ENCODE measurements around the gene MAGI2. TPM values are rescaled to one million over a fixed set of nuclear protein-coding genes. Genes with fewer than 3 reads are reported as not detected.

MAGI2 gene
- total RNA-seq, 1 experiment from 2014 or later = 14.3 TPM

DNA sequence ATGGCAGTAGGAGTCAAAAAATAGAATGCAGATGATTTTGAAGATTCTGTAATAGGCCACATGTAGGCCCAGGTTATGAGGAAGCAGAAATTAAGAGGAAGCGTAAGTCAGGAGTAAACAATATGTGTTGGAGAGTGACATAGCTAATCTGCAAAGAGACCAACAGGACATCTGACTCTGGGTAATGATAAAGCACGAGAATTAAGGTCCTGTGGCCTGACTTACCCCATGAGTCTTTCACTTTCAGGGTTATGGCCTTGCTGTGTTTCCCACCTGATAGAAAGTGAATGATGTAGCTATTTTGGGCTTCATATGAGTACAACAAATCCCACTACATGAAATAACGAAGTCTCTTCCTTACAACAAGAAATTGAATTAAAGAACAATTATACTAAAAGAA is 393.0 kb downstream of the MAGI2 start:
- DNase-seq = no peak
- no CpG with 5 or more reads among the region's 3 CpGs for WGBS (ENCODE audit: extremely low coverage, insufficient read length, low lambda C conversion rate)
- no peaks in the 10 kb centered on the region for H3K79me2 ChIP-seq (ENCODE audit: insufficient read depth, low read length)

More for the DNA sequence above, 393.0 kb downstream of the MAGI2 start:
- Histone ChIP-seq H2AK5ac (ENCODE audit: insufficient read length, low read length) (no peak overlapping the region), H3K4ac (ENCODE audit: low read depth, low read length) (no peak overlapping the region), H3K4me2 (ENCODE audit: insufficient read depth, insufficient read length, low read length) (no peak overlapping the region), H2BK20ac (ENCODE audit: low read depth, low read length, poor library complexity, severe bottlenecking) (no peak overlapping the region), H3K9ac (ENCODE audit: extremely low read depth, insufficient read length, low read length) (no peak overlapping the region), H4K8ac (replicated peaks; ENCODE audit: insufficient read length, low read depth, low read length) (no peak overlapping the region), H3K4me1 (ENCODE audit: insufficient read depth, low read length) (no peaks in the 10 kb centered on the region), H3K18ac (ENCODE audit: insufficient read length, low read depth, low read length) (no peak overlapping the region), H2BK15ac (ENCODE audit: low read depth, low read length) (no peak overlapping the region), H4K5ac (ENCODE audit: insufficient read length, low read depth, low read length) (no peak overlapping the region), H3K14ac (ENCODE audit: insufficient read depth, low read length) (no peak overlapping the region), H4K91ac (ENCODE audit: insufficient read length, low read depth, low read length) (no peak overlapping the region), H2AFZ (ENCODE audit: low read length) (no peak overlapping the region), H3K23me2 (ENCODE audit: insufficient read length, low read depth, low read length, poor library complexity, severe bottlenecking) (no peaks in the 10 kb centered on the region), H3K56ac (ENCODE audit: insufficient read length, low read depth, low read length) (no peak overlapping the region), H3K79me1 (ENCODE audit: insufficient read depth, low read depth, low read length, poor library complexity, severe bottlenecking) (no peaks in the 10 kb centered on the region), H3K27ac (ENCODE audit: insufficient read length, low read depth, low read length) (no peak overlapping the region), H2BK12ac (ENCODE audit: insufficient read length, low read depth, low read length) (no peak overlapping the region), H2BK5ac (ENCODE audit: insufficient read length, low read length) (no peak overlapping the region), H4K20me1 (ENCODE audit: control insufficient read depth, insufficient read depth, insufficient read length) (no peaks in the 10 kb centered on the region), H3K9me3 (ENCODE audit: control insufficient read depth, low read depth, low read length) (no peaks in the 10 kb centered on the region), H3K23ac (ENCODE audit: insufficient read length, low read depth, low read length) (no peak overlapping the region), H2BK120ac (ENCODE audit: low read depth, low read length, poor library complexity, severe bottlenecking) (no peak overlapping the region), H3T11ph (ENCODE audit: low read length) (no peak overlapping the region), H3K27me3 (ENCODE audit: insufficient read depth, low read length) (no peaks in the 10 kb centered on the region)
- TF ChIP-seq, protein P1, sequence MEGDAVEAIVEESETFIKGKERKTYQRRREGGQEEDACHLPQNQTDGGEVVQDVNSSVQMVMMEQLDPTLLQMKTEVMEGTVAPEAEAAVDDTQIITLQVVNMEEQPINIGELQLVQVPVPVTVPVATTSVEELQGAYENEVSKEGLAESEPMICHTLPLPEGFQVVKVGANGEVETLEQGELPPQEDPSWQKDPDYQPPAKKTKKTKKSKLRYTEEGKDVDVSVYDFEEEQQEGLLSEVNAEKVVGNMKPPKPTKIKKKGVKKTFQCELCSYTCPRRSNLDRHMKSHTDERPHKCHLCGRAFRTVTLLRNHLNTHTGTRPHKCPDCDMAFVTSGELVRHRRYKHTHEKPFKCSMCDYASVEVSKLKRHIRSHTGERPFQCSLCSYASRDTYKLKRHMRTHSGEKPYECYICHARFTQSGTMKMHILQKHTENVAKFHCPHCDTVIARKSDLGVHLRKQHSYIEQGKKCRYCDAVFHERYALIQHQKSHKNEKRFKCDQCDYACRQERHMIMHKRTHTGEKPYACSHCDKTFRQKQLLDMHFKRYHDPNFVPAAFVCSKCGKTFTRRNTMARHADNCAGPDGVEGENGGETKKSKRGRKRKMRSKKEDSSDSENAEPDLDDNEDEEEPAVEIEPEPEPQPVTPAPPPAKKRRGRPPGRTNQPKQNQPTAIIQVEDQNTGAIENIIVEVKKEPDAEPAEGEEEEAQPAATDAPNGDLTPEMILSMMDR (conservative IDR thresholded peaks at IDR 0.05) = no peak
- Mint-ChIP-seq H3K36me3 (ENCODE audit: insufficient read depth in 1 of 3, low read depth in 3 of 3) (no peaks in the 10 kb centered on the region), H3K4me1 (no peaks in the 10 kb centered on the region), H3K27me3 (ENCODE audit: low read depth) (no peaks in the 10 kb centered on the region), H3K4me3 (no peak overlapping the region), H3K27ac (no peak overlapping the region), H3K9me3 (no peaks in the 10 kb centered on the region)
